Upper lobe of left lung (tissue), 4 donors: ENCODE measurements around the gene ITLN1.

Source experiments
- CTCF ChIP-seq, 6 experiments: fragments of 450-650 bp in 4 of 6; fragments of 200-600 bp in 2 of 6; sonication (generic) in 2 of 6; IDR thresholded peaks; one replicate each; pipeline ENCODE4 v1.5.1; 2016 to 2019; ENCODE audit warnings: antibody characterized with exemption in 6 of 6
- POLR2A ChIP-seq, 4 donors: fragments of 450-650 bp; IDR thresholded peaks; one replicate each; pipeline ENCODE4 v1.5.1; 2016 to 2017; ENCODE audit warnings: antibody characterized with exemption in 4 of 4, mild to moderate bottlenecking in 2 of 4
- POLR2AphosphoS5 ChIP-seq, 2 donors: sonication (generic); formaldehyde crosslinking; IDR thresholded peaks; one replicate each; pipeline ENCODE4 v1.5.1; 2017; ENCODE audit warnings: antibody characterized with exemption in 2 of 2

DNA sequence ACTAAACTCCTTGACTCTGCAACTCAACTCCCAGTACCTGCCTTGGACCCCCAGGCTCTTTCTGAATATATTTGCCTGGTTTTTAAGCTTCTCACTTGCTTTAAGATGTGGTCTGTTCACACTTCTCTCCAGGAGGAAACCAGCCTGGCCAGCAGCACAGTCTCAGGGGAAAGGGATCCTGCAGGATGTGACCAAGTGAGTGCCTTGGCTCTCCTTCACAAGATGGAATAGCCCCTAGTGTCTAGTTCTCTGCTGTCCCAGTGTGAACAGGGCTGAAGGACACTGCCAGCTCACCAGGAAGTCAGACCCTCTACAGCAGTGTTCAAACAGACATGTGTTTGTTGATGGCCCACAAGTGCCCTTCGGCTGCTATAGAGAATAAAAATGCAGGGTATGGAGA, 55.2 kb downstream of the ITLN1 start:
- TF ChIP-seq POLR2AphosphoS5 (IDR thresholded peaks at IDR 0.05) (no peak), CTCF (IDR thresholded peaks at IDR 0.05) (no peak), POLR2A (IDR thresholded peaks at IDR 0.05) (no peak)
